ENCODE measurements around the gene GSTA3.

- no peak for TF ChIP-seq CTCF (IDR thresholded peaks at IDR 0.05)
- no peak for TF ChIP-seq POLR2A (IDR thresholded peaks at IDR 0.05)
Observed at GRCh38 chr6:52921743-52922142, 12.2 kb upstream of the GSTA3 start.
